Measurements from ENCODE around the gene LTBP1.

LTBP1 gene

DNA sequence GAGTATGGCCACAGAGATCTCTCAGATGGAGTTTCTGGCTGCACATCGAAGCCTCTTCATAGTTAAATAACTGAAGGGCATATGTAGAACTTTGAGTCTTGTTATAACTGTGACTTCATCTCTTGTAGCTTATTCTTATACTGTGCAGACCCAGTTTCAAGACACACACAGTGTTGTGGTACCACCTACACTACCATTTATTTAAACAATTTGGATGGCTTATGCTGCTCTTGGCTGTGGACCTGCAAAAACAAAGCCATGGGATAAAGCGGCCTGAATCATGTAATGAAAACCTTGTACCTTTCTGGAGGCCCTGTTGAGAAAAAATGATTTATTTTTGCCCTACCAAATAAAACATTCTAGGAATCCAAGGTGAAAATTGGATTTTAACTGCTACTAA lies 266.9 kb downstream of the LTBP1 start:
- H3K4me3 ChIP-seq (replicated peaks; ENCODE audit: low read depth, low read length), result no peak overlapping the region
- H3K27me3 ChIP-seq (replicated peaks; ENCODE audit: control insufficient read depth, insufficient read depth, low read length), result no peaks in the 10 kb centered on the region; the same call in none of the 2 replicates
- H3K36me3 ChIP-seq (ENCODE audit: control insufficient read depth, insufficient read depth, low read length), result no peaks in the 10 kb centered on the region
- no peak for DNase-seq (ENCODE audit: extremely low read depth, insufficient read length)
- TF ChIP-seq, protein P1, sequence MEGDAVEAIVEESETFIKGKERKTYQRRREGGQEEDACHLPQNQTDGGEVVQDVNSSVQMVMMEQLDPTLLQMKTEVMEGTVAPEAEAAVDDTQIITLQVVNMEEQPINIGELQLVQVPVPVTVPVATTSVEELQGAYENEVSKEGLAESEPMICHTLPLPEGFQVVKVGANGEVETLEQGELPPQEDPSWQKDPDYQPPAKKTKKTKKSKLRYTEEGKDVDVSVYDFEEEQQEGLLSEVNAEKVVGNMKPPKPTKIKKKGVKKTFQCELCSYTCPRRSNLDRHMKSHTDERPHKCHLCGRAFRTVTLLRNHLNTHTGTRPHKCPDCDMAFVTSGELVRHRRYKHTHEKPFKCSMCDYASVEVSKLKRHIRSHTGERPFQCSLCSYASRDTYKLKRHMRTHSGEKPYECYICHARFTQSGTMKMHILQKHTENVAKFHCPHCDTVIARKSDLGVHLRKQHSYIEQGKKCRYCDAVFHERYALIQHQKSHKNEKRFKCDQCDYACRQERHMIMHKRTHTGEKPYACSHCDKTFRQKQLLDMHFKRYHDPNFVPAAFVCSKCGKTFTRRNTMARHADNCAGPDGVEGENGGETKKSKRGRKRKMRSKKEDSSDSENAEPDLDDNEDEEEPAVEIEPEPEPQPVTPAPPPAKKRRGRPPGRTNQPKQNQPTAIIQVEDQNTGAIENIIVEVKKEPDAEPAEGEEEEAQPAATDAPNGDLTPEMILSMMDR (IDR thresholded peaks at IDR 0.05; ENCODE audit: insufficient read depth, low read length, poor library complexity, severe bottlenecking), result no peak

DNA sequence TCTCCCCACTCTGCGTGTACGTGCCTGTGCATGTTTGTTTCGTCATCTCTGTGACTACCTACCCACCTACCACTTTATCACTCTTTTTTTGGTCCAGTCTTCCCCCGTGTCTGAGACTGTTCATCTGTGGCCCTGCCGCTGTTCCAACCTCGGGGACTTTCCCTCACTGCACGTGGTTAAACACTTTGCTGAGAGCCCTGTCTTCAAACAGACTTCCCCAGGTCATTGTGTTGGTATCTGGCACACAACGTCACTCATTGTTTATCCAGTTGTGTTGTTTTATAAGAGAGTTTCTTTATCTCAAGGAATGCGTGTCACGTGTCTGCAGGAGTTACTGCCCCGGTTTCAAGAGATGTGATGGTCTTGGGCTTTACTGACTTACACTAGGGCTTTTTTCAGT lies 267.7 kb downstream of the LTBP1 start:
- no peak overlapping the region for H3K4me3 ChIP-seq (replicated peaks; ENCODE audit: low read depth, low read length)
- no peak for DNase-seq (ENCODE audit: extremely low read depth, insufficient read length)
- TF ChIP-seq, protein P1 (IDR thresholded peaks at IDR 0.05; ENCODE audit: insufficient read depth, low read length, poor library complexity, severe bottlenecking), result no peak
- no peaks in the 10 kb centered on the region for H3K36me3 ChIP-seq (ENCODE audit: control insufficient read depth, insufficient read depth, low read length)
- no peaks in the 10 kb centered on the region; the same call in none of the 2 replicates for H3K27me3 ChIP-seq (replicated peaks; ENCODE audit: control insufficient read depth, insufficient read depth, low read length)

DNA sequence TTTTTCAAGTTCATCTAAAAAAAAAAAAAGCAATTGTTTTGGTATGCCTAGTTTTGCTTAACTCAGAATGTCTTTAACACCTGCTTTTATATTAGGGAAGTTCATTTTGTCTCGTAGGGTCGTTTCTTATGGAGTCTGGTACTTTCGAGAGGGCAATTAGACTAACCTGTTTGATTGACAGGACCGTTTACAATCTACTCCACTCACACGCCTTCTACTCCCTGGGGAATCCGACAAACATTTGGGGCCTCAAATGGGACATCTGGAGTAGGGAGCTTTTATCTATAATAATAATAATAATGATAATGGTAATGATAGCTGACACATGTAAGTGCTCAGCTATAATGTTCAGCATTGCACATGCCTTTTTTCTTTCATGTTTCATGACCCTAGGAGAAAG lies 268.1 kb downstream of the LTBP1 start:
- no peak overlapping the region for H3K4me3 ChIP-seq (replicated peaks; ENCODE audit: low read depth, low read length)
- DNase-seq (ENCODE audit: extremely low read depth, insufficient read length), result no peak
- no peaks in the 10 kb centered on the region for H3K36me3 ChIP-seq (ENCODE audit: control insufficient read depth, insufficient read depth, low read length)
- TF ChIP-seq, protein P1 (IDR thresholded peaks at IDR 0.05; ENCODE audit: insufficient read depth, low read length, poor library complexity, severe bottlenecking), result no peak
- H3K27me3 ChIP-seq (replicated peaks; ENCODE audit: control insufficient read depth, insufficient read depth, low read length), result no peaks in the 10 kb centered on the region; the same call in none of the 2 replicates

DNA sequence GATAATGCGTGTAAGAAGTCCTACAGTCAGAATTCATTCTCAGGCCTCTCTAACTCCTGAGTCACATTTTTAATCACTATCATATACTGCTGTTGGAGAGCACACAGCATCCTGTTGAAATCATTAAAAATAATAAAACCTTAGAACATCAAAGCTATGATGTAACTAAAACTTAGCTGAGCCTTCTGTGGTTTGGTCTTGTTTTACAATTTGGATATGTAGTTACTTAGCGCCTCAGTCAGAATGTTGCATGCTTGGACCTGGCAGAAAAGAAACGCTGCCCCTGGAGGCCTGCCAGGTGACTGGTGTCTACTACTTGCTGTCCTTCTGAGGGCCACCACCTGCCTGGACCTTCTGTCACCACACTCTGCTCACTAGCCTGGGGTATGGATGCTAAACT lies 268.5 kb downstream of the LTBP1 start:
- DNase-seq (ENCODE audit: extremely low read depth, insufficient read length), result no peak
- TF ChIP-seq, protein P1 (IDR thresholded peaks at IDR 0.05; ENCODE audit: insufficient read depth, low read length, poor library complexity, severe bottlenecking), result no peak
- Histone ChIP-seq H3K27me3 (replicated peaks; ENCODE audit: control insufficient read depth, insufficient read depth, low read length) (no peaks in the 10 kb centered on the region; the same call in none of the 2 replicates), H3K4me3 (replicated peaks; ENCODE audit: low read depth, low read length) (no peak overlapping the region), H3K36me3 (ENCODE audit: control insufficient read depth, insufficient read depth, low read length) (no peaks in the 10 kb centered on the region)

DNA sequence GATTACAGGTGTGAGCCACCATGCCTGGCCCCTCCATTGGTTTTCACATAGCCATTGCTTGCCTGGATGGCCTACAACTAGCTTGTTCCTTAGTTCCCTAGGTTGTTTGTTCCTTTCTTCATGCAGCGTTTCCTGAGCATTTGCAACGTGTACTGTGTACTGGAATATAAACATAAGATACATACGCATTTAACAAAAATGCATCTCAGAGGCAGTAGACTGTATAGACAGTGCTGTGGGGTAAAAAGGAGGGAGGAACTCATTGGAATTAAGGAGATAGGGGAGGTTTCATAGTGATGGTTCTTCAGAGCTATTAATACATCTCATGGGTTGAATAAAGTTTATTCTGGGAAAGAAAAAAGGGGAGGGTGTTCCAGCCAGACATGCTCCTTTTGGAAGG lies 269.2 kb downstream of the LTBP1 start:
- Histone ChIP-seq H3K27me3 (replicated peaks; ENCODE audit: control insufficient read depth, insufficient read depth, low read length) (no peaks in the 10 kb centered on the region; the same call in none of the 2 replicates), H3K36me3 (ENCODE audit: control insufficient read depth, insufficient read depth, low read length) (no peaks in the 10 kb centered on the region), H3K4me3 (replicated peaks; ENCODE audit: low read depth, low read length) (no peak overlapping the region)
- TF ChIP-seq, protein P1 (IDR thresholded peaks at IDR 0.05; ENCODE audit: insufficient read depth, low read length, poor library complexity, severe bottlenecking), result no peak
- no peak for DNase-seq (ENCODE audit: extremely low read depth, insufficient read length)

All from GM06990 (cell line).